NAMALWA (cell line): ENCODE data around the gene COL8A1.
"Not testable (repeated sequence)": the region's sequence is repeated elsewhere in the genome, so short reads cannot be mapped to it uniquely, and the experiment has no call there.

Experiments
- DNase-seq: peaks from one replicate; pipeline ENCODE4 v3.0.0-alpha.2; 2015; ENCODE audit warnings: low spot score

COL8A1 gene

DNA sequence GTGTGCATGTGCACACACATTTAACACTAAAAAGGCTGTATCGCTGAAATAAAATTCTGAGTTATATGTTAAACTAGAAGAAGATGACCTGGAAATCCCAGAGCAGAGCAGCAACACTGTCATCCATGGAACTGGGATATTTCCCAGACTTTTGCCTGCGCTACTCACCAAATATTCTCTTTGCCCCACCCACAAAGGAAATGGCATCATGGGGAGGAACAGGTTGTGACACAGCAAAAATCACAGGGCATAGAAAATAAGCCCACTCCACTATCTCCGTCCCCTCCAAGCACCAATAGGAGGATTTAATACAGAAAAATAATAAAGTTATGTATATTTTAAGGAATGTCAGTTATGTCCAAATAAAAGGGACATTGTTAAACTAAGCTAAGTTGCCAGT is 71.7 kb downstream of the COL8A1 start:
- DNase-seq, result no peak

DNA sequence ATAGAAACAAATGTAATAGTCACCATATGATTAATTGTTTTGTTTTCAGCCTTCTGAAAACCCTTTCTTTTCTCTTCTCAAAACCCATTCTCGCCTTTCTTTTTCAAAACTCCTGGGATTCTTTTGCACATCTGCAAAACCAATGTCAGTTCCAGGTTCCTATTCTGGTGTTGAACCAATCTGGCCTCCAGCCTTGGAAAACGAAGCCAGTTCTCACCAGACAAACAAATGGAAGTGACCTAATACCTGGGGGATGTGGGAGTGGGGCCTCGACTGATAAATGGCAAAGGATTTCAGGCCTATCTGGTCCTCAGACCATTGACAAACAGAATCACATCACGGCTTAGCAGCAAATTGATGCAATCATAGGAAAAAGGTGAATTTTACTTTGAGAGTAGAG is 73.0 kb downstream of the COL8A1 start:
- no peak for DNase-seq

DNA sequence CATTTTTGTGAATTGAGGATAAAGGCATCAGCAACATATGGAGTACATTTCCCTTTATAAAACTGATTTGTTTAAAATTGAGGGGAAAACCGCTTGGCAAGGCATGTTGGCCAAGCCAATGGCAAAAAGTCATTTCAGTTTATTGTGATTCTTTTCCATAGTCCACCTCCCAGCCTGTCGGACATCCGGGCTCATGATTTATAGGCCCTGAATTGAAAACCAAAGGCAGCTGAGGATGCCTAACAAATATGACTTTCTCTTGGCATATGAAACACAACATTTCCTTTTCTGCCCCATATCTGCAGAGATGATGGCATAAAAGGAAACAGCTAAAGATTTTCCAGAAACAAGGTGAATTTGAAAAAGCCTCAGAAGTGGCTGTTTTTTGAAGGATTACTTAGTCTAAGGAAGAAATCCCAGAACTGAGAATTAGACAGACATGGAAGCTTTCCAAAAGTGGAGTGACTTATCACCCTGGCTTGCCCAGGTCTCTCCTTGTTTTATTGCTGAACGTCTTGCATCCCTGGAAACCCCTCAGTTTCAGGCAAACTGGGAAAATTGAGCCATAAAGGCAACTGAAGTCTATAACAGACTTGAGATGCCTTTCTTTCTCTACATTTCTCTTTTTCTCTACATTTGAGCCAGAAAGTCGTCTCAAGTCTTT is 74.0 kb downstream of the COL8A1 start:
- no peak for DNase-seq

DNA sequence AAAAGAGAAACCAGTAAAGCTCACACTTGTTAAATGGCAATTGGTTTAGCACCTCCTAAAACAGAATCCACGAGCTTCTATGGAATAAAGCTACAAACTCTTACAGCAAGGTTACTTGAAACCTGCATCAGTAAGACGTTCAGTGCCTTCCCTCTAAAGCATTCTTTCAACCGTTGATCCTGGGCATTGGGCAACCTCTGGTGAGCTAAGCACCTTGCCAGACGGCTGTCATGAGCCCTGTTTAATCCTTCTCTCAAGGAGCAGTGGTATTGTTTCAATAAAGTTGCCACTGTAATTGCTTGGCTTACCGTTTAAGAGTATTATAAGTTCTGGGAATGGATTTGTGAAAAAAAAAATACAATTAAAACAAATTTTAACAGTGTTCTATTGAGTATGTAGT is 75.0 kb downstream of the COL8A1 start:
- no peak for DNase-seq

- no peak for DNase-seq
These were observed 75.8 kb downstream of the COL8A1 start for GRCh38 chr3:99714146-99714545.

- no peak for DNase-seq
These were observed 76.2 kb downstream of the COL8A1 start for GRCh38 chr3:99714575-99714974.

GRCh38 chr3:99716463-99716995 is 78.1 kb downstream of the COL8A1 start:
- no peak for DNase-seq

GRCh38 chr3:99720985-99721632 is 82.7 kb downstream of the COL8A1 start:
- no peak for DNase-seq

- DNase-seq, result no peak
These were observed 83.2 kb downstream of the COL8A1 start for GRCh38 chr3:99721633-99722007.

DNA sequence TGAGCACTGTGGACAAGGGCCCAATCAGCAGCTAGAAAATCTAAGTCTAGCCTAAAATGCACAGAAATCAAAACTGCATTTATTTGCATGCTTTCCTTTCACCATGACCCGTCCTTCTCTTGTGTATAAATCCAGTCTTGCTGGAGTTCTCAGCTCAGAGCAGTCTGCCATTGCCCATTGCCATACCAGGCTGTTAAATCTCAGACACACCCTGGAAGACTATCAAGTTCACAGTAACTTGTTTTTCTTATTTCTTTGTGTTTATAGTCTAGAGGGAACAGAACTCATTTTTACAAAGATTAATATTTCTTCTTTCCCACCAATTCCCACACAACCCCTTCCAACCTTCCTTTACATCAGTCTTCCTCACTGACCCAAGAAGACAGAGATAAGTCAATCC is 85.9 kb downstream of the COL8A1 start:
- DNase-seq, result no peak

- DNase-seq, result no peak
These were observed 92.5 kb downstream of the COL8A1 start for GRCh38 chr3:99730870-99731269.

GRCh38 chr3:99731499-99731898 is 93.1 kb downstream of the COL8A1 start:
- DNase-seq, result no peak

GRCh38 chr3:99740371-99740770 is 102.0 kb downstream of the COL8A1 start:
- not testable (repeated sequence) for DNase-seq

- DNase-seq, result no peak
These were observed 103.2 kb downstream of the COL8A1 start for GRCh38 chr3:99741588-99741987.

- no peak for DNase-seq
These were observed 109.5 kb downstream of the COL8A1 start for GRCh38 chr3:99747915-99748314.

DNA sequence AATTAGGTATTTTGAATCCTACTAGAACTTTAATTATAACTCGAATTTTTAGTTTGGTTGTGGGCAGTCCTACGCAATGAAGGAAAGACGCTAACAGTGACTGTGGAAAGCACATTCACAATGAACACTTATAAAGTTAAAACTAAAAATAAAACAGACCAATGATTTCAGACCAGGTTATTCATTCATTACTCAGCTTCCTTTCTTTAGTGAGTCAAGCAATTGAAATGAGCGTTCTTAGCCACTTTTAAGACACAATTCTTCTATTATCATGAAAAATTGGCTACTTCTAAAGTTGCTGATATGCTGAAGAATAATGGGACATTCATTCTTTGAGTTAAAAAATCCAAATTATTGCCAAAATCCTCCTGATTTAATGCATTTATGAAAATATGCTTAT is 113.3 kb downstream of the COL8A1 start:
- no peak for DNase-seq

GRCh38 chr3:99753268-99753975 is 115.0 kb downstream of the COL8A1 start:
- peak; percentile 68 for DNase-seq

GRCh38 chr3:99755831-99756230 is 117.4 kb downstream of the COL8A1 start:
- no peak for DNase-seq

GRCh38 chr3:99757966-99758365 is 119.6 kb downstream of the COL8A1 start:
- DNase-seq, result no peak

DNA sequence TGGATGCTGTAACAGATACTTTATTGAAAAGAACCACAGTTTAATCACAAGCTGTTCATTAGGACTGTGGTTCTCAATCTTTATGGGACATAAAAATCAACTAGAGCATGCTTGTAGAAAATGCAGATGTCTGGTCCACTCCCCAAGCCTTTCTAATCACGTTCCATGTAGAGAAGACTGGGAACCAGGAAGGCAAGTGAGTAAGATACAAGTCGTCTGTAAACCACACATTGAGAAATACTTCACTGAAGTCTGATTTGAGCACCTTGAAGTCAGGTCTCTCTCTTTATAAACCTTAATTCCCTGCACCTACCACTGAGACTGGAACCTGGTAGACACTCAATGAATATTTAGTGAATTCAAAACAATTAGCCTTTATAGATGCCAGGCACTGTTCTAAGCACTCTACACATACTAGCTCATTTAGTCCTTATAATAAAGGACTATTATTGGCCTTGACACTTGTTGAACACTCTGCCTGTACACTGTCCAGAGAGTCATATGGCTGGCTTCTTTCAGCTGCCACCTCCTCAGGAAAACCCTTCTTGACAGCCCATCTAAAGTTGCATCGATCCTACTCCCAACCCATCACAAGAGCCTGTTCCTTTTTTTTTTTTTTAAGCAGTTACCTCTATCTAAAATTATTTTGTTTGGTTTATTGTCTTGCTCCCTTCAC is 120.2 kb downstream of the COL8A1 start:
- no peak for DNase-seq

- DNase-seq, result no peak
These were observed 121.6 kb downstream of the COL8A1 start for GRCh38 chr3:99760031-99760430.

DNA sequence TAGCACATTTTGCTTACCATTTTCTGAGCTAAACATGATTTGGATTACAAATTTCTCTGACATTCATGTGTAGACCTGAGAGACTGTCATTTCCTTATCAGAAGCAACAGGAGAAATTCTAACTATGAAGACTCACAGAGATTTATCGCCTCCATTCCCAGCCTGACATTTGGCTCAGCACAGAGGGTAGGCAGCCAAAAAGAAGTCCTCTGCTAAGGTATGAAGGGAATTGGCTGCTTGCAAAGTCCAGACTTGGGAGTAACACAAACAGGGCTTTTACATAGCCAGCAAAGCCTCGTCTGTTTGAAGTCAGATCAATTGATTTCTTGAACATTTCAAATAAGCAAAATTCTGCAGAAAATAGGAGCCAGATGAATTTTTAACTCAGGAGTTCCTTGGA is 122.2 kb downstream of the COL8A1 start:
- no peak for DNase-seq
